ENCODE measurements around the gene SRSF9. TPM values are rescaled to one million over a fixed set of nuclear protein-coding genes. Genes with fewer than 3 reads are reported as not detected.
"Not testable (repeated sequence)": the region's sequence is repeated elsewhere in the genome, so short reads cannot be mapped to it uniquely, and the experiment has no call there.

Gene SRSF9
- polyA plus RNA-seq, 1 experiment = 154 TPM

GRCh38 chr12:120455302-120455701 lies 14.2 kb downstream of the SRSF9 start:
- Histone ChIP-seq H3K27ac (ENCODE audit: low read depth, low read length) (no peak overlapping the region), H3K27me3 (ENCODE audit: control insufficient read depth, insufficient read depth, low read length) (no peaks in the 10 kb centered on the region), H3K9me3 (ENCODE audit: control insufficient read depth, insufficient read depth, low read length) (no peaks in the 10 kb centered on the region), H3K4me3 (ENCODE audit: low read depth, low read length) (no peak overlapping the region)
- TF ChIP-seq CTCF (IDR thresholded peaks at IDR 0.05; ENCODE audit: low read depth, low read length) = no peak
- POLR2A ChIA-PET = interaction anchor here (0.7 to 1.1 kb wide), 3 partner anchors 8 to 42 kb away, joined by 3 to 11 read pairs (median 4); no protein-coding TSS in a partner anchor
- no peak for DNase-seq (ENCODE audit: low read depth, low spot score)
- CTCF ChIA-PET = interaction anchor here (0.7 kb wide), 1 partner anchor 233 kb away, joined by 5 read pairs; no protein-coding TSS in a partner anchor

- no peak overlapping the region for H3K4me3 ChIP-seq (ENCODE audit: low read depth, low read length)
- DNase-seq (ENCODE audit: low read depth, low spot score) = no peak
- POLR2A ChIA-PET = no interaction called here
- TF ChIP-seq CTCF (IDR thresholded peaks at IDR 0.05; ENCODE audit: low read depth, low read length) = peak; percentile 69
- CTCF ChIA-PET = interaction anchor here (1.1 to 1.4 kb wide), 2 partner anchors 10 to 152 kb away, joined by 4 to 5 read pairs; partner anchors contain the start of gene SIRT4
- H3K9me3 ChIP-seq (ENCODE audit: control insufficient read depth, insufficient read depth, low read length) = no peaks in the 10 kb centered on the region
- H3K27me3 ChIP-seq (ENCODE audit: control insufficient read depth, insufficient read depth, low read length) = no peaks in the 10 kb centered on the region
- no peak overlapping the region for H3K27ac ChIP-seq (ENCODE audit: low read depth, low read length)
These were observed 15.6 kb downstream of the SRSF9 start for GRCh38 chr12:120453977-120454376.

GRCh38 chr12:120453060-120453750 lies 16.3 kb downstream of the SRSF9 start:
- H3K27me3 ChIP-seq (ENCODE audit: control insufficient read depth, insufficient read depth, low read length) = no peaks in the 10 kb centered on the region
- no peak overlapping the region for H3K4me3 ChIP-seq (ENCODE audit: low read depth, low read length)
- POLR2A ChIA-PET = interaction anchor here (0.6 to 1.0 kb wide), 2 partner anchors 13 to 294 kb away, joined by 3 to 4 read pairs; no protein-coding TSS in a partner anchor
- CTCF ChIA-PET = interaction anchor here (0.6 to 1.8 kb wide), 7 partner anchors 10 to 151 kb away, joined by 3 to 10 read pairs (median 4); partner anchors contain the start of genes SIRT4 and SRSF9
- no peak for TF ChIP-seq CTCF (IDR thresholded peaks at IDR 0.05; ENCODE audit: low read depth, low read length)
- no peaks in the 10 kb centered on the region for H3K9me3 ChIP-seq (ENCODE audit: control insufficient read depth, insufficient read depth, low read length)
- H3K27ac ChIP-seq (ENCODE audit: low read depth, low read length) = no peak overlapping the region
- DNase-seq (ENCODE audit: low read depth, low spot score) = no peak

- ChIA-PET CTCF (interaction anchor here (1.0 to 1.8 kb wide), 4 partner anchors 12 to 18 kb away, joined by 3 to 10 read pairs (median 4); partner anchors contain the start of gene SRSF9), POLR2A (interaction anchor here (1.0 kb wide), 1 partner anchor 14 kb away, joined by 4 read pairs; no protein-coding TSS in a partner anchor)
- not testable (repeated sequence) for H3K9me3 ChIP-seq (ENCODE audit: control insufficient read depth, insufficient read depth, low read length); DNase-seq (ENCODE audit: low read depth, low spot score); H3K4me3 ChIP-seq (ENCODE audit: low read depth, low read length); H3K27me3 ChIP-seq (ENCODE audit: control insufficient read depth, insufficient read depth, low read length); H3K27ac ChIP-seq (ENCODE audit: low read depth, low read length)
These were observed 17.0 kb downstream of the SRSF9 start for GRCh38 chr12:120452524-120452923.

- TF ChIP-seq CTCF (IDR thresholded peaks at IDR 0.05; ENCODE audit: low read depth, low read length) = no peak
- Histone ChIP-seq H3K27ac (ENCODE audit: low read depth, low read length) (no peak overlapping the region), H3K4me3 (ENCODE audit: low read depth, low read length) (no peak overlapping the region), H3K27me3 (ENCODE audit: control insufficient read depth, insufficient read depth, low read length) (no peaks in the 10 kb centered on the region), H3K9me3 (ENCODE audit: control insufficient read depth, insufficient read depth, low read length) (no peaks in the 10 kb centered on the region; the same call in 1 of the 2 replicates)
- ChIA-PET POLR2A (interaction anchor here (0.7 to 0.9 kb wide), 2 partner anchors 10 to 19 kb away, joined by 3 to 6 read pairs; no protein-coding TSS in a partner anchor), CTCF (interaction anchor here (0.5 to 1.2 kb wide), 6 partner anchors 10 to 200 kb away, joined by 3 to 7 read pairs (median 4); no protein-coding TSS in a partner anchor)
- DNase-seq (ENCODE audit: low read depth, low spot score) = no peak
These were observed 21.6 kb downstream of the SRSF9 start for GRCh38 chr12:120447992-120448391.

- POLR2A ChIA-PET = interaction anchor here (0.7 kb wide), 1 partner anchor 25 kb away, joined by 4 read pairs; no protein-coding TSS in a partner anchor
- CTCF ChIA-PET = not testable (repeated sequence)
These were observed 22.7 kb downstream of the SRSF9 start for GRCh38 chr12:120446844-120447178.

More at GRCh38 chr12:120446844-120447178, 22.7 kb downstream of the SRSF9 start:
- not testable (repeated sequence) for H3K27me3 ChIP-seq (ENCODE audit: control insufficient read depth, insufficient read depth, low read length); H3K9me3 ChIP-seq (ENCODE audit: control insufficient read depth, insufficient read depth, low read length); DNase-seq (ENCODE audit: low read depth, low spot score)
- Histone ChIP-seq H3K4me3 (ENCODE audit: low read depth, low read length) (peak overlapping the region; percentile 100), H3K27ac (ENCODE audit: low read depth, low read length) (peak overlapping the region; percentile 57)
